ENCODE data around the gene KASH5.

KASH5 gene

GRCh38 chr19:49421878-49422202, 33.8 kb downstream of the KASH5 start:
- CTCF ChIA-PET: interaction anchor here (0.5 to 4.5 kb wide), 5 partner anchors 11 to 138 kb away, joined by 3 to 28 read pairs (median 4); no protein-coding TSS in a partner anchor
- Histone ChIP-seq H3K9me3 (ENCODE audit: control insufficient read depth, insufficient read depth, low read depth, low read length) (no peaks in the 10 kb centered on the region), H3K4me3 (ENCODE audit: low read depth, low read length) (no peak overlapping the region), H3K36me3 (ENCODE audit: control insufficient read depth in 2 of 2, insufficient read depth in 1 of 2, low read length in 2 of 2) (no peaks in the 10 kb centered on the region), H3K27ac (ENCODE audit: extremely low read depth, low read depth, low read length) (no peak overlapping the region), H3K4me1 (ENCODE audit: control insufficient read depth, insufficient read depth, low read length) (peaks cover 5% of the 10 kb centered on the region)
- TF ChIP-seq ZNF366 (tag by site-specific recombination; conservative IDR thresholded peaks at IDR 0.05): peak; percentile 82
- TF ChIP-seq PRDM1 (tag by site-specific recombination; IDR thresholded peaks at IDR 0.05): peak; percentile 98
- no peak for TF ChIP-seq ZNF501 (tag by site-specific recombination; IDR thresholded peaks at IDR 0.05)
- POLR2A ChIA-PET: interaction anchor here (1.0 to 1.3 kb wide), 2 partner anchors 18 to 31 kb away, joined by 4 to 5 read pairs; partner anchors contain the start of gene ALDH16A1

- Histone ChIP-seq H3K4me1 (ENCODE audit: control insufficient read depth, insufficient read depth, low read length) (peaks cover 5% of the 10 kb centered on the region), H3K9me3 (ENCODE audit: control insufficient read depth, insufficient read depth, low read depth, low read length) (no peaks in the 10 kb centered on the region), H3K4me3 (ENCODE audit: low read depth, low read length) (peak overlapping the region; percentile 20), H3K36me3 (ENCODE audit: control insufficient read depth in 2 of 2, insufficient read depth in 1 of 2, low read length in 2 of 2) (no peaks in the 10 kb centered on the region), H3K27ac (ENCODE audit: extremely low read depth, low read depth, low read length) (no peak overlapping the region)
- ChIA-PET CTCF (interaction anchor here (0.5 to 4.5 kb wide), 3 partner anchors 11 to 129 kb away, joined by 3 to 28 read pairs (median 3); no protein-coding TSS in a partner anchor), POLR2A (interaction anchor here (1.0 to 1.3 kb wide), 2 partner anchors 19 to 31 kb away, joined by 4 to 5 read pairs; partner anchors contain the start of gene ALDH16A1)
- TF ChIP-seq CTCF (tag by site-specific recombination; IDR thresholded peaks at IDR 0.05) (peak; percentile 59; the same call in 1 of the 2 replicates), SCRT2 (tag by site-specific recombination; IDR thresholded peaks at IDR 0.05) (no peak), GLIS2 (tag by site-specific recombination; IDR thresholded peaks at IDR 0.05) (peak; percentile 61; the same call in 1 of the 2 replicates), KLF1 (tag by site-specific recombination; IDR thresholded peaks at IDR 0.05) (peak; percentile 77), ZNF701 (tag by site-specific recombination; IDR thresholded peaks at IDR 0.05) (no peak), ZBTB17 (tag by site-specific recombination; IDR thresholded peaks at IDR 0.05) (peak; percentile 77), PRDM10 (tag by site-specific recombination; IDR thresholded peaks at IDR 0.05) (peak; percentile 85), ZNF341 (tag by site-specific recombination; IDR thresholded peaks at IDR 0.05; ENCODE audit: low read depth) (peak; percentile 42; the same call in 1 of the 2 replicates), YY1 (tag by site-specific recombination; IDR thresholded peaks at IDR 0.05) (no peak), ZNF596 (tag by site-specific recombination; IDR thresholded peaks at IDR 0.05) (no peak; the same call in 1 of the 2 replicates), ZSCAN30 (tag by site-specific recombination; IDR thresholded peaks at IDR 0.05) (peak; percentile 73; the same call in 1 of the 2 replicates), ZNF449 (tag by site-specific recombination; IDR thresholded peaks at IDR 0.05) (no peak), ZNF660 (tag by site-specific recombination; IDR thresholded peaks at IDR 0.05) (peak; percentile 85), ZSCAN23 (tag by site-specific recombination; IDR thresholded peaks at IDR 0.05) (no peak), GLIS1 (tag by site-specific recombination; IDR thresholded peaks at IDR 0.05) (peak; percentile 91), ZNF169 (tag by site-specific recombination; IDR thresholded peaks at IDR 0.05) (no peak), ZNF248 (tag by site-specific recombination; IDR thresholded peaks at IDR 0.05) (no peak), ZNF580 (tag by site-specific recombination; IDR thresholded peaks at IDR 0.05) (no peak), ZNF549 (tag by site-specific recombination; IDR thresholded peaks at IDR 0.05) (no peak), ZNF223 (tag by site-specific recombination; IDR thresholded peaks at IDR 0.05) (peak; percentile 86)
- TF ChIP-seq, protein P1, sequence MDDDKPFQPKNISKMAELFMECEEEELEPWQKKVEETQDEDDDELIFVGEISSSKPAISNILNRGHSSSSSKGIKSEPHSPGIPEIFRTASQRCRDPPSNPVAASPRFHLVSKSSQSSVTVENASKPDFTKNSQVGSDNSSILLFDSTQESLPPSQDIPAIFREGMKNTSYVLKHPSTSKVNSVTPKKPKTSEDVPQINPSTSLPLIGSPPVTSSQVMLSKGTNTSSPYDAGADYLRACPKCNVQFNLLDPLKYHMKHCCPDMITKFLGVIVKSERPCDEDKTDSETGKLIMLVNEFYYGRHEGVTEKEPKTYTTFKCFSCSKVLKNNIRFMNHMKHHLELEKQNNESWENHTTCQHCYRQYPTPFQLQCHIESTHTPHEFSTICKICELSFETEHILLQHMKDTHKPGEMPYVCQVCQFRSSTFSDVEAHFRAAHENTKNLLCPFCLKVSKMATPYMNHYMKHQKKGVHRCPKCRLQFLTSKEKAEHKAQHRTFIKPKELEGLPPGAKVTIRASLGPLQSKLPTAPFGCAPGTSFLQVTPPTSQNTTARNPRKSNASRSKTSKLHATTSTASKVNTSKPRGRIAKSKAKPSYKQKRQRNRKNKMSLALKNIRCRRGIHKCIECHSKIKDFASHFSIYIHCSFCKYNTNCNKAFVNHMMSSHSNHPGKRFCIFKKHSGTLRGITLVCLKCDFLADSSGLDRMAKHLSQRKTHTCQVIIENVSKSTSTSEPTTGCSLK (tag by site-specific recombination; IDR thresholded peaks at IDR 0.05): no peak
These were observed 34.5 kb downstream of the KASH5 start for GRCh38 chr19:49422407-49423070.

All from HEK293 (cell line).